ENCODE measurements around the gene PCSK1.
A peak's percentile ranks its signal among the peaks of the same experiment; 100 is the strongest.

Gene PCSK1

DNA sequence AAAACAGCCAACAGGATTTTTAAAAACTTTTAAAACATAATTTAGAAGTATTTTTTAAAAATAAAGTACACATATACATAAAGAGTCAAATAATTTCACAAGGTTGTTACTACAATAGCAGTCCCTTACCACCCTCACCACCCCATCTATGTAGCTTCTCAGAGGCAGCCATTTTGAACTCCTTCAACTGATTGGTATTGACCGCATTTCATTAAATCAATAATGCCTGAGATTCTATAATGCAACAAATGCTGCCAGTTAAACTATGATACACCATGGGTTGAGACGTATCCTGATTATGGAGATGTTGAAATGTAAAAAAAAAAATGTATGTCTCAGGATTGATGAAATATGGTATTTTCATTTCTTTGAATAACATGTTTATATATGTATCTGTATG is 78.8 kb downstream of the PCSK1 start:
- Mint-ChIP-seq H3K4me3 (no peak overlapping the region), H3K4me1 (no peaks in the 10 kb centered on the region)

DNA sequence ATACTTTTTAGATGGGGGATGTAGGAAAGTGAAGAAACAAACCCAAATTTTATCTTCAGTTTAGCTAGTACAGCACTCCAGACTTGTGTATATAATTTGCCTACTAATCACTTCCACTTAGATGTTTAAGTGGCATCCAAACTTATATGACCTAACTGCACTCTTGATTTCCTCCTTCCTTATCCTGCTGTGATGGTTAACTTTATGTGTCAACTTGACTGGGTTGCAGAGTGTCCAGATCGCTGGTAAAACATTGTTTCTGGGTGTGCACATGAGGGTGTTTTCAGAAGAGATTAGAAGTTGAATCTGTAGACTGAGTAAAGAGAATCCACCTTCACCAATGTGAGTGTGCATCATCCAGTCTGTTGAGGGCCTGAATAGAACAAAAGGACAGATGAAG is 79.8 kb downstream of the PCSK1 start:
- Mint-ChIP-seq H3K4me1 (no peaks in the 10 kb centered on the region), H3K9me3 (no peaks in the 10 kb centered on the region), H3K27me3 (no peaks in the 10 kb centered on the region), H3K36me3 (no peaks in the 10 kb centered on the region), H3K27ac (no peak overlapping the region), H3K4me3 (no peak overlapping the region)

More for the DNA sequence above, 78.8 kb downstream of the PCSK1 start:
- Mint-ChIP-seq H3K36me3 (no peaks in the 10 kb centered on the region), H3K27ac (no peak overlapping the region), H3K9me3 (no peaks in the 10 kb centered on the region), H3K27me3 (no peaks in the 10 kb centered on the region)

DNA sequence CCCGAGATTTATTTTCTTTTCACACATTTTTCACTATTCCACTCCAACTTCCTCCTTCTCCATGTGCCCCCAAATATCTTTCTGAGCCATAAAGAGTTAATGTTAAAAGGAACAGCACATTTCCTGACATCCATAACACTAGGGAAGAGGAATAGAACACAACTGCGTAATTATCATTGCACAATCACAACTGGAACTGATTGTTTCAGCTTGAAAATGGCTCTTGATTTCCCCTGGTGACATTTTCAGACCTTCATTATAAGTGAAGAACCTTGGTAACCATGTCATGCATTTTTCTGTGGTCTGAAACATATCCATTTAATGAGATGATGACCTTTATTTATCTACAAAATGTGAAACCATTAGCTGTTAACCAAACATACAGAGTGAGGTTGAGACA is 82.4 kb downstream of the PCSK1 start:
- H3K27ac Mint-ChIP-seq, result no peak overlapping the region
- no peaks in the 10 kb centered on the region for H3K27me3 Mint-ChIP-seq
- H3K36me3 Mint-ChIP-seq, result no peaks in the 10 kb centered on the region
- no peak overlapping the region for H3K4me3 Mint-ChIP-seq
- peaks cover 4% of the 10 kb centered on the region for H3K4me1 Mint-ChIP-seq
- H3K9me3 Mint-ChIP-seq, result no peaks in the 10 kb centered on the region

DNA sequence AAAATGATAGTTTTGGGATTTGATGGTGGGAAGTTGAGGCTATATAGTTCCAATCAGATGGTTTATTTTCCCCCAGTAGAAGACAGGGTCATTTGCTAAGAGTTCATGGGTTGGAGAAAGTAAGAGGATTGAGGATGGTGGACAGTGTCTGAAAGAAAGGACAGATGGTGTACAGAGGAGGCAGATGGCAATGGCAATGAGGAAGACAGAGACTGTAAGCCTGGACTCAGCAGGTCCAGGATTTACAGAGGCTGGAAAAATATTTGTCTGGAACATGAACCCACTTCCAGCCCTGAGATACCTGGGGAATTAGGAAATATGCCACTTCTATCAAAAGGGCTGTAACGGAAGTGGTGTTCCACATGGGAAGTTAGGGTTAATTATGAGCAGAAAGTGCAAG is 84.5 kb downstream of the PCSK1 start:
- Mint-ChIP-seq H3K36me3 (no peaks in the 10 kb centered on the region), H3K27ac (no peak overlapping the region), H3K27me3 (no peaks in the 10 kb centered on the region), H3K4me3 (no peak overlapping the region), H3K4me1 (peaks cover 23% of the 10 kb centered on the region), H3K9me3 (no peaks in the 10 kb centered on the region)

DNA sequence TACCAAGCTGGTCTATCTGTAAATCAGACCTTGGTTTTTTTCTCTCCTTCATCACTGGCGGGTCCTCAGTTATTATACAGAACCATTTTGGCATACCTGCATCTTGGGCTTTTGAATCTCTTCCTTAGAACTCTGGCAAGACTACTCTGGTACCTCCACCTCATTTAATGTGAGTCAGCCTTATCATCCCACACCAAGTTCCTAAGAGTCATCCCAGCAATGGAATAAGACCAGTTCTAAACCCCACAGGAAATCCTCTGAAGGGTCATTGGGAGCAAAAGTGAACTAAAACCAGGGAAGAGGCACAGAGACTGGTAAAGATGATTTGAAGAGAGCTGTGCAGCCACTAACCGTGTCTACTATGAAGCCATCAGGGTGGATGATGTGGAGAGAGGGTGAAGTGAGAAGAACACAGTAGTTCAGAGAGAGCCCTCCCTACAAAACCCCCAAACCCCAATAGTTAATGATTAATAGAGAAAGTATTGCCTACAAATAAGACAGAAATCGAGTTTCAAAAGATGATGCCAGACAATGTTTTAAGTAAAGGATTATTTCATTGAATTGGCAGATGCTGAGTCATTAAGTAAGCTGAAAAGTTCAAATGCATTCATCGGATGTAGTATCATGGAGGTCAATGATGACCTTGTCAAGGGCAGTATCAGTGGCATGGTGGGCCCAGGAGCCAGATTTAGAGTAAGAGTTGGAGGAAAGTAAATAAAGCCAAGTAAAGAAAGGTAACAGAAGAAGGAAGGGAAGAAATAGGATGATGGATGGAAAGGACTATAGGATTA is 85.4 kb downstream of the PCSK1 start:
- Mint-ChIP-seq H3K36me3 (no peaks in the 10 kb centered on the region), H3K4me1 (peaks cover 23% of the 10 kb centered on the region), H3K9me3 (no peaks in the 10 kb centered on the region), H3K27ac (no peak overlapping the region), H3K27me3 (no peaks in the 10 kb centered on the region), H3K4me3 (no peak overlapping the region)

DNA sequence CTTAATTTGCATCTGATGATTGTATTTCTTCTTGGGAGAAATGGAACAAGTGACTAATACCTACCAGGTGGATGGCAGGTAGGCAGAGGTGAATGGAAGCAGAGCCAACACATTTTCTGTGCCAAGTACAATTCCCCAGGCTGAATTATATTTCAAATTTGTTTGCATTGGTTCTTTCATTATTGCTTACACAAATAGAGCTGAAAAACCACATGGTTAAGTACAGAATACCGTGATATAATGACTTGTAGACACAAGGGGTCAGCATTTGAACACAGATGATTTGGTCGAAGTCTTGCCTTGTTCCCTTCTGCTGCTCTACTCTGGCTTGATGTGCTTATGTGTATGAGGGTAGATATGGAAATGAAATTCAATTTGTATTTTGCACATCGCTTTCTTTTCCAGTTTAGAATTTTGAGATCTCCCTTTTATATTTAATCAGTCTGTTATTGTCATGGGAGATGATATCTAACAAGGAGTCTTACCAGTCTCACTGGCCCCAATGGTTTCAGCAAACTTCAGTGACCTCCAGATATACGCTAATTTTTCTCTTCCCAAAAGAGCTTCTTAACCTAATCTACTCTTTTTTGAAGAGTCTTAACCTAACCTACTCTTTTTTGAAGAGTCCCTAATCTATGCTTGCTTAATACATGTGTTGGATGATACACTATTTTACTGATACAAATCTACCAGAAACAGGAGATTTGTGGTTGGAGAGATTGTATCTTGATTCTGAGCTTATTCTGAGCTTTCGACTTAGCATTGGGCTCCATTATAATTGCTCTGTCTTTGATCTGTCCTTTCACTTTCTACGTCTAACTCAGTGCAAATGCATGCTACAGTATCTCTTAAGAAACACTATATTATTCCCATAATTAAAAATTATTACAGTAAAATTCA is 88.1 kb downstream of the PCSK1 start:
- Mint-ChIP-seq H3K9me3 (no peaks in the 10 kb centered on the region), H3K27me3 (no peaks in the 10 kb centered on the region), H3K27ac (peak overlapping the region; percentile 26), H3K4me3 (peak overlapping the region; percentile 34), H3K4me1 (peaks cover 23% of the 10 kb centered on the region), H3K36me3 (no peaks in the 10 kb centered on the region)

DNA sequence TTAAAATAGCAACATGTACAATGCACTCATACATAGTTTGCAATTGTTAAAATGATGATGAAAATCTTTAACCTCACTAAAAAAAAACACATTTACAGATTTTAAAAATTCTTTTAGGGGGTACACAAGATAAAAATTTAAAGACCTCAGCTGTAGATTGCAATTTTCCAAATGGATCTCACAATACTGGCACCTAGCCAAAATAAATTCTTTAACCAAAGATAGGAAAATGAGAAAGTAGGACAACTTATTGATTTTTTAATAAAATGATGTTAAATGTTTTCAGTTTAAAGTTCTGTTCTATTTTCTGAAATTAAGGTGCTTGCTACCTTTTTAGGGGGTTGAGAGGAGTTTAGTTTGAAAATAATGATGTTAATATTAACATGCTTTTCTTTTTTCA is 90.0 kb downstream of the PCSK1 start:
- H3K27ac Mint-ChIP-seq, result no peak overlapping the region
- no peaks in the 10 kb centered on the region for H3K9me3 Mint-ChIP-seq
- H3K27me3 Mint-ChIP-seq, result peaks cover 2% of the 10 kb centered on the region
- H3K4me3 Mint-ChIP-seq, result no peak overlapping the region
- H3K36me3 Mint-ChIP-seq, result no peaks in the 10 kb centered on the region
- H3K4me1 Mint-ChIP-seq, result peaks cover 23% of the 10 kb centered on the region

DNA sequence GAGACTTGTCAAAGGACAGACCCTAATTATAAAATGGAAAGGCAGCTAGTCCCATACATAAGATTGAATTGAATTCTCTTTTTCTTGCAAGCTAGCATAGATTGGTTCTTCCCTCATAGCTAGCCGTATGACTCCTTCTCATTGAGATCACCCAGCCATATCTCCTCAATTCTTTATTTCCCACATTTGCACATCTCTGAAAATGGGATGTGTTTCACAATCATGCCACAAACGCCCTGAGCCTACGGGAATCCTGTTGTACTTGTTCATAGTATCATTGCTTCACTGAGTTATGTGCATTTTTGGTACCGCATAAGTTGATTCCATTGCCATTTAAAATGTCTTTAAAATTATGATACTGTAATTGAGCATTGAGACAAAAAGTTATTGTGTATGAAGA is 90.5 kb downstream of the PCSK1 start:
- Mint-ChIP-seq H3K9me3 (no peaks in the 10 kb centered on the region), H3K27ac (no peak overlapping the region), H3K4me1 (peaks cover 23% of the 10 kb centered on the region), H3K4me3 (no peak overlapping the region), H3K36me3 (no peaks in the 10 kb centered on the region), H3K27me3 (peaks cover 2% of the 10 kb centered on the region)
